ENCODE results near the gene ZYG11A. TPM values are rescaled to one million over a fixed set of nuclear protein-coding genes. Genes with fewer than 3 reads are reported as not detected.

ZYG11A gene
- total and polyA plus RNA-seq, 2 donors (not counting 3 experiments of a cell fraction or from before 2014, with no cell fraction given), result 0.40 to 2.1 TPM

DNA sequence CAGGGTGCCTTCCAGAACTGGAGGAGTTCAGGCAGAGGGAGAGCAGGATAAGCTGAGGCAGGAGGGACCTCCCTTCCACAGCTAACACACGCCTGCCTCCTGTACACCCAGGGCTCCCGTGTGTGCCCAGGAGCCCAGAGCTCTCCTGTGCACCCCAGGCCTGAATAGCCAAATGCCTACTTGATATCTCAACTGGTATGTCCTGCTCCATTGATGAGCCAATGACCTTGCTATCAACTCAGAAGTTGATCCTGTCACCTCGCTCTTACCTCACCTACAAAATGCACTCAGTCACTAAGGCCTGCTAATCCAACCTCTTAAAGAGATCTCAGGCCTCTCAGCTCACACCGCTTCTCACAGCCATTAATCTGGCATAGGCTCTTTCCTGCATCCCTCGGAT is 71.9 kb downstream of the ZYG11A start:
- no peaks in the 10 kb centered on the region for H3K79me2 ChIP-seq (ENCODE audit: control insufficient read depth, insufficient read depth, low read length)
- H3K27me3 ChIP-seq (ENCODE audit: control insufficient read depth in 2 of 2, insufficient read depth in 2 of 2, low read length in 2 of 2), result no peaks in the 10 kb centered on the region
- H4K20me1 ChIP-seq (replicated peaks; ENCODE audit: control insufficient read depth, extremely low read depth, insufficient read depth, low read length), result no peaks in the 10 kb centered on the region
- no peaks in the 10 kb centered on the region for H3K36me3 ChIP-seq (ENCODE audit: control insufficient read depth in 2 of 2, extremely low read depth in 1 of 2, insufficient read depth in 2 of 2, low read length in 2 of 2)
- ChIA-PET CTCF (interaction anchor here (0.5 to 0.9 kb wide), 2 partner anchors 268 to 271 kb away, joined by 3 to 5 read pairs; no protein-coding TSS in a partner anchor), POLR2A (no interaction called here)
- dilution Hi-C loops (cut with MboI; ENCODE audit: extremely low pct_ligation_motif_present, low sequenced_read_pairs), result no loop called here
- no peak overlapping the region for H2AFZ ChIP-seq (ENCODE audit: low read depth, low read length)
- H3K4me3 ChIP-seq (replicated peaks in 1 of 3; ENCODE audit: insufficient read depth in 1 of 3, low read depth in 1 of 3, low read length in 3 of 3), result no peak overlapping the region
- no TSS peak for BruUV-seq (replicated peaks)
- no peaks in the 10 kb centered on the region for H3K9me1 ChIP-seq (replicated peaks; ENCODE audit: control insufficient read depth, extremely low read depth, insufficient read depth, low read length)
- TF ChIP-seq EZH2 (IDR thresholded peaks at IDR 0.05; ENCODE audit: borderline replicate concordance, low read depth, low read length, severe bottlenecking) (no peak), GATA2 (IDR thresholded peaks at IDR 0.05; ENCODE audit: insufficient read depth, insufficient read length, low read depth, low read length) (no peak), MYC (IDR thresholded peaks at IDR 0.05; ENCODE audit: low read depth, low read length) (no peak), POLR2A (IDR thresholded peaks at IDR 0.05; ENCODE audit: low read depth, low read length) (no peak)
- TF ChIP-seq, protein P1, sequence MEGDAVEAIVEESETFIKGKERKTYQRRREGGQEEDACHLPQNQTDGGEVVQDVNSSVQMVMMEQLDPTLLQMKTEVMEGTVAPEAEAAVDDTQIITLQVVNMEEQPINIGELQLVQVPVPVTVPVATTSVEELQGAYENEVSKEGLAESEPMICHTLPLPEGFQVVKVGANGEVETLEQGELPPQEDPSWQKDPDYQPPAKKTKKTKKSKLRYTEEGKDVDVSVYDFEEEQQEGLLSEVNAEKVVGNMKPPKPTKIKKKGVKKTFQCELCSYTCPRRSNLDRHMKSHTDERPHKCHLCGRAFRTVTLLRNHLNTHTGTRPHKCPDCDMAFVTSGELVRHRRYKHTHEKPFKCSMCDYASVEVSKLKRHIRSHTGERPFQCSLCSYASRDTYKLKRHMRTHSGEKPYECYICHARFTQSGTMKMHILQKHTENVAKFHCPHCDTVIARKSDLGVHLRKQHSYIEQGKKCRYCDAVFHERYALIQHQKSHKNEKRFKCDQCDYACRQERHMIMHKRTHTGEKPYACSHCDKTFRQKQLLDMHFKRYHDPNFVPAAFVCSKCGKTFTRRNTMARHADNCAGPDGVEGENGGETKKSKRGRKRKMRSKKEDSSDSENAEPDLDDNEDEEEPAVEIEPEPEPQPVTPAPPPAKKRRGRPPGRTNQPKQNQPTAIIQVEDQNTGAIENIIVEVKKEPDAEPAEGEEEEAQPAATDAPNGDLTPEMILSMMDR (IDR thresholded peaks at IDR 0.05; ENCODE audit: extremely low read depth in 1 of 2, insufficient read depth in 1 of 2, low read depth in 1 of 2, low read length in 2 of 2), result no peak
- TF ChIP-seq, protein P2, sequence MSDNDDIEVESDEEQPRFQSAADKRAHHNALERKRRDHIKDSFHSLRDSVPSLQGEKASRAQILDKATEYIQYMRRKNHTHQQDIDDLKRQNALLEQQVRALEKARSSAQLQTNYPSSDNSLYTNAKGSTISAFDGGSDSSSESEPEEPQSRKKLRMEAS (IDR thresholded peaks at IDR 0.05; ENCODE audit: insufficient read depth, insufficient read length), result no peak
- H3K9ac ChIP-seq (replicated peaks; ENCODE audit: extremely low read depth, insufficient read depth, low read length), result no peak overlapping the region
- no peaks in the 10 kb centered on the region for H3K4me1 ChIP-seq (ENCODE audit: control insufficient read depth, extremely low read depth, insufficient read depth, low read length)
- no peak for FAIRE-seq
- H3K9me3 ChIP-seq (replicated peaks; ENCODE audit: control insufficient read depth, insufficient read depth, low read length), result no peaks in the 10 kb centered on the region
- intact Hi-C loops (cut with micrococcal nuclease), result no loop called here
- DNase-seq (ENCODE audit: low read depth, low spot score), result no peak
- no peak overlapping the region for H3K4me2 ChIP-seq (ENCODE audit: insufficient read depth, low read length)
- H3K27ac ChIP-seq (ENCODE audit: insufficient read depth, low read depth, low read length), result no peak overlapping the region

Data from endothelial cell of umbilical vein (primary cell).